Type B pancreatic cell (in vitro differentiated cells): ENCODE measurements around the gene GBP3. TPM values are rescaled to one million over a fixed set of nuclear protein-coding genes. Genes with fewer than 3 reads are reported as not detected.

Experiments used
- DNase-seq: peaks from one replicate; pipeline ENCODE4 v3.0.0; 2021; ENCODE audit warnings: mixed read lengths; ENCODE audit not compliant: unreplicated experiment; ENCODE audit errors: extremely low spot score
- H3K27ac Mint-ChIP-seq: 2 replicates; pipeline ENCODE4 v1.8.0; 2021; ENCODE audit warnings: mild to moderate bottlenecking, mixed read lengths
- H3K27me3 Mint-ChIP-seq: 2 replicates; pipeline ENCODE4 v1.8.0; 2021; ENCODE audit warnings: mixed read lengths
- H3K36me3 Mint-ChIP-seq: 2 replicates; pipeline ENCODE4 v1.8.0; 2021; ENCODE audit warnings: mixed read lengths
- H3K4me1 Mint-ChIP-seq: one replicate; pipeline ENCODE4 v1.8.0; 2021; ENCODE audit warnings: mixed read lengths; ENCODE audit not compliant: unreplicated experiment
- H3K4me3 Mint-ChIP-seq: 2 replicates; pipeline ENCODE4 v1.8.0; 2021; ENCODE audit warnings: mild to moderate bottlenecking, mixed read lengths
- H3K9me3 Mint-ChIP-seq: 2 replicates; pipeline ENCODE4 v1.8.0; 2021; ENCODE audit warnings: mixed read lengths
- CTCF ChIP-seq: fragments of 200-600 bp; sonication (generic); conservative IDR thresholded peaks from 2 replicates; pipeline ENCODE4 v1.5.0; 2021; ENCODE audit warnings: antibody characterized with exemption, mild to moderate bottlenecking
- total RNA-seq: library from RNA; stranded (reverse); gene quantifications from 2 replicates; pipeline ENCODE4 v1.2.1, GENCODE V29; 2021; ENCODE audit warnings: low replicate concordance

GBP3 gene
- total RNA-seq, 1 donor from 2014 or later = 10.1 TPM

DNA sequence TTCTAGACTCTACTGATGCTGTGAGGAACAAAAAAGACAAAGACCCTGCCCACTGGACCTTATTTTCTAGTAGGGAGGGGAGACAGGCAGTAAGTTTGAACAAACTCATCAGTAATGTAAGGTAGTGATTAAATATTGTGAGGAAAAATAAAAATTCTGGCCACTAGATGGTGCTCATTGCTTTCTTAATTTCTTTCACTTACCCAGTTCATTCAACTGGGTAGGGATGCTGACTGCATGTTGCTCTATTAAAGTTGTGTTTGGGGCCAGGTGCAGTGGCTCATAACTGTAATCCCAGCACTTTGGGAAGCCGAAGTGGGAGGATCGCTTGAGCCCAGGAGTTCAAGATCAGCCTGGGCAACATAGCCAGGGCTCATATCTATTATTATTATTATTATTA lies 23.9 kb downstream of the GBP3 start:
- no peak for DNase-seq
- Mint-ChIP-seq H3K4me3 (no peak overlapping the region), H3K9me3 (no peaks in the 10 kb centered on the region), H3K4me1 (no peaks in the 10 kb centered on the region), H3K27me3 (no peaks in the 10 kb centered on the region), H3K36me3 (no peaks in the 10 kb centered on the region), H3K27ac (no peak overlapping the region)
- peak; percentile 81 for TF ChIP-seq CTCF

DNA sequence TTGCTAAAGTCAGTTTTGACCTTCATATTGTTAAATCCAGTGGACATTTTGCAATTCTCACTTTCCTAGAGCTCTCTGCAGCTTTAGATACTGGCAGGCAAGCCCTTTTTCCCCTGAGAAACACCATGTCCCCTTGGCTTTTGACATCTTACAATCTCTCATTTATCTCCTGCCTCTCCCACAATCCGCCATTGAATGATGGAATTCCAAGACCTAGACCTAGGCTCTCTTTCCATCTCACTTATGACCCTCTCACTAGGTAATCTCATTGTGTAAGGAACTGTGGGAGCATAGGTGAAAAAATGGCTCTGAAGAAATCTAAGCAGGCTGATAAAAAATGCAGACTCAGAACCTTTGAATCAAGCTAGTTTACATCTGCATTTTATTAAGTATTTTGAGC lies 32.2 kb downstream of the GBP3 start:
- Mint-ChIP-seq H3K4me1 (peaks cover 13% of the 10 kb centered on the region), H3K27ac (peak overlapping the region; percentile 30), H3K4me3 (peak overlapping the region; percentile 48), H3K9me3 (peaks cover 4% of the 10 kb centered on the region), H3K36me3 (peaks cover 37% of the 10 kb centered on the region), H3K27me3 (no peaks in the 10 kb centered on the region)
- no peak for TF ChIP-seq CTCF
- no peak for DNase-seq

DNA sequence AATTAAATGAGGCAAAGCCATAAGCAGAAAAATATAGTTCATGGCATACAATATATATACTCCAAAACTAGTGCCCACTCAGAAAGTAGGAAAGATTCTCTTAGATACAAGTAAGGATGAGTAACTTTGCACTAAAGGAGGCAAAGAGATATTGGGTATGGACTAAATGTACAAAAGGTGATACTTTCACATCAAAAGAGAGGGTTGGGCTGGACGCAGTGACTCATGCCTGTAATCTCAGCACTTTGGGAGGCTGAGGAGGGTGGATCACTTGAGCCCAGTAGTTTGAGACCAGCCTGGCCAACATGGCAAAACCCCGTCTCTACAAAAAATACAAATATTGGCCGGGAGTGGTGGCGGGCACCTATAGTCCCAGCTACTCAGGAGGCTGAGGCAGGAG lies 37.0 kb downstream of the GBP3 start:
- TF ChIP-seq CTCF = no peak
- peaks cover 17% of the 10 kb centered on the region for H3K4me1 Mint-ChIP-seq
- peaks cover 8% of the 10 kb centered on the region for H3K9me3 Mint-ChIP-seq
- peak overlapping the region; percentile 47 for H3K4me3 Mint-ChIP-seq
- DNase-seq = no peak
- H3K27ac Mint-ChIP-seq = peak overlapping the region; percentile 86
- peaks cover 76% of the 10 kb centered on the region for H3K36me3 Mint-ChIP-seq
- no peaks in the 10 kb centered on the region for H3K27me3 Mint-ChIP-seq

- peaks cover 13% of the 10 kb centered on the region for H3K4me1 Mint-ChIP-seq
- no peaks in the 10 kb centered on the region for H3K27me3 Mint-ChIP-seq
- H3K9me3 Mint-ChIP-seq = peaks cover 4% of the 10 kb centered on the region
- peak overlapping the region; percentile 86 for H3K27ac Mint-ChIP-seq
- TF ChIP-seq CTCF = no peak
- no peak for DNase-seq
- peaks cover 76% of the 10 kb centered on the region for H3K36me3 Mint-ChIP-seq
- H3K4me3 Mint-ChIP-seq = peak overlapping the region; percentile 47
These were observed 37.6 kb downstream of the GBP3 start for GRCh38 chr1:88985032-88985431.

GRCh38 chr1:88984569-88984968 lies 38.1 kb downstream of the GBP3 start:
- H3K27ac Mint-ChIP-seq = peak overlapping the region; percentile 86

More at GRCh38 chr1:88984569-88984968, 38.1 kb downstream of the GBP3 start:
- H3K4me1 Mint-ChIP-seq = peaks cover 11% of the 10 kb centered on the region
- peaks cover 76% of the 10 kb centered on the region for H3K36me3 Mint-ChIP-seq
- DNase-seq = no peak
- no peak for TF ChIP-seq CTCF
- no peaks in the 10 kb centered on the region for H3K27me3 Mint-ChIP-seq
- H3K4me3 Mint-ChIP-seq = no peak overlapping the region
- peaks cover 4% of the 10 kb centered on the region for H3K9me3 Mint-ChIP-seq
